CD4-positive, alpha-beta T cell treated with Interleukin-2 at 100 ng/mL for 4 hours (primary cell): ENCODE data around the gene ARHGAP15.

Experiments
- DNase-seq: peaks from one replicate; pipeline ENCODE4 v3.0.0-alpha.2; 2020; ENCODE audit warnings: low spot score

Gene ARHGAP15

DNA sequence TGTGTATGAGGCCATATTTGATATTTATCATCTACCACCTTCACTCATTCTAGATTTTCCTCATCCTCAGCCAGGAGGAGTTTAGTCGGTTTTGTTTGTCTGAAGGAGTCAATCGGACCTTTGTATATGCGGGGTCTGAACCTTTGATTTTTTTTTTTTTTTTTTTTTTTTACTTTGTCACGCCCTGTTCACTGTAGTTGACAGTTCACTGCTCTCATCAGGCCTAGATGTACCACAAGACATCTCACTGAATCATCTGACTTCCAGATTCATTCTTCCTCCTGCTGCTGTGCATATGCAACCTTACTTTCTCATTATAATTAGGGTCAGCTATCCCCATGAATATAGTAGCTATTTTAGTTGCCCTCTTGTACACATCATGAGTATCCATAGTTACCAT lies 133.2 kb downstream of the ARHGAP15 start:
- DNase-seq: no peak

DNA sequence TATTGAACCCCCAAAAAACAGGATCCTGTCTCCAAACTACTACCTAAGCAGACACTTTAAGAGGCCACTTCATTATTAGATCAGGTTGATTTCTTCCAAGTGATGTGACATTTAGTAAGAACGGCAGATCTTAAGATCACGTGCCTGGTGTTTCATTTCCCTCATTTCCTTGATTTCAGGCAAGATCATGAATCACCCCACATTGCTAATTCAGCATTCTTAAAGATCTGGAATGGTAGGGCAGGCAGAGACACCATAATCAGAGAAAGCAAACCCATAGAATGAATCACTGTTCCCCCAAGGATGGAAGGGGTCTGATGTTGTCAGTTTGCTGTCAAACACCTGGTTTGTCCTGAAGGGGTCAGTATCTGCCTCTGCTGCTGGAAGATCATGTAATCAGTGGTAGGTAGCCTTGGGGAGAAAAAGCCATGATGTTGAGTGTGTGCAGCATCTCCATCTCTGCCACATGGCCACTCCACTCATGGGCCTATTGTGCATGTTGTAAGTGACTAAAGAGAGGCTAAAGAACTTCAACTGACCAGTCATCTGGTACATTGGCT lies 133.9 kb downstream of the ARHGAP15 start:
- DNase-seq: peak; percentile 54

DNA sequence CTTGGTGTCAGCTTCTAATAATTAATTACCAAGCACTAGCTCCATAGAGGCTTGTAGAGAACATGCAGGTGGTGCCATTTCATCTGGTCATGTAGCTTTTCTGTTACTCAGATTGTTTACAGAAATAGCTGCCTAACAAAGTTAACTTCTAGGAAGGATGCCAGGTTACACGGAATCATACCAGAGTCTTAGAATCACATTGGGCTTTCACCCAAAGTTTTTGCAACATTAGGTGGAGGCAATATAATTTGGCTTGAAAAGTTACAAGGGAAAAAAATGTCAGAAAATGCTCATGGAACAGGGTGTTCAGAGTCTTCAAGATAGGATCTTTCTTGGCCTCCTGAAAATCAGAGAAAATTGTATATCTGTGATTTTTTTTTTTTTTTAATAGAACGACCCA lies 135.6 kb downstream of the ARHGAP15 start:
- DNase-seq: no peak

DNA sequence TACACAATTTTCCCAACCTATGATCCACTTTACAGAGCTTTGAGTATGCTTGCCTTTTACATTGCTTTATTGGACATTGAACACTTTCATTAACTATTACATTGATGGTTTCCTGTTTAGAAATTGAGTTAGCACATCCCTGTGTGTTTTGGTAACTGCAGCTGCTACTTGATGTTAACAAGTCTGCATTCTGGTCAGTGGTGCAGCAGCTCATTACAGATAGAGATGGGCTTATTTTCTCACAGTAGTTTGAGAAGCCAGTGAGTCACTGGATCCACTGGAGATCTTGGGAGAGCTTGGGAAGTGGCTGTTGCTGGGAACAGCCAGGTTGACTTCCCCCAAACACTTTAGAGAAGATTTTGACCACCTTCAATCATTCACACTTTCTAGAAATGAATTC lies 150.5 kb downstream of the ARHGAP15 start:
- no peak for DNase-seq

DNA sequence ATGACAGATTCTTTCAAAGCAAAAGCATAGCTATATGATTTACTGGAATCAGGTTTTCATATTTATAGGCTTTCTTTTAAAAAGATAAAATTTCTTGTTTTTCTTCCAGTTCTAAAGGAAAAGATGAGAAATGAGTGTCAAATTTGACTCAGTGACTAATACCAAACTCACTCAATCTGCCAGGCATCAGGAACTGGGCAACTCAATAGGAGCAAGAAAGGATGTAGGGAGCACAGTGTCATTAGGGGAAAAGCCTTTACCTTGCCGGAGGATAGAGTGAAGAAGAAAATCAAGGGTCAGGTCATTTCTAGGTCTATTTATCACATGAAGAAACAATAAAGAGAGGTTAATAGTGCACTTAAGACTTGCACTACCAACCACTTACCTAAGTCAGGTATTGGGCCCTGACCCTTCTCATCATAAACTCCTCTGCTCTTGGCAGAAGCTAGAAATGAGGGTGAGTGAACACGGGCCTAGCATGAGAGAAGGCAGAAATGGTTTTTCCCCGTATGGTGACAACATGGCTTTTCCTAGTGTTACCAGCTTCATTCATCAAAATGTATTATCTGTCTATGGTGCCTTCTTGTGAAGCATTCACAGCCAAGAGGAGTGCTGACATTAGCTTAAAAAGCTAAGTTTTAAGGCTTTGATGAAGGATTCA lies 151.0 kb downstream of the ARHGAP15 start:
- DNase-seq: no peak

DNA sequence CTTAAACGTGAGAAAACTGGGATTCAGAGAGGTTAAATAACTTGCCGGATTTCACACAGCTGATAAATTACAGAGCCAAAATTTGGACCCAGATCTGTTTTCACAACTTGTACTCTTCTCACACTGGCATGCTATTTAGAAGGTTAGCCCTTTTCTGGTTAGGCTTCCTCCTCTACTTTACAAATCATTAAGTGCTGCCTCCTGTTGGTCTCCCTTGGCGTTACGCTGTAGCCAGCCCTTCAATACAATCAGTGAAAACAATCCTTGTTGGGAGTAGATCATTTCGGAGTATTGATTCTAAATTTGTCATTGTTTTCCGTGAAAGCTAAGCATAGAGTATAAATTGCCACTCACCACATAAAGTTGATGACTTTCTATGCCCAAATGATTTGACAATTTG lies 153.5 kb downstream of the ARHGAP15 start:
- peak; percentile 31 for DNase-seq

DNA sequence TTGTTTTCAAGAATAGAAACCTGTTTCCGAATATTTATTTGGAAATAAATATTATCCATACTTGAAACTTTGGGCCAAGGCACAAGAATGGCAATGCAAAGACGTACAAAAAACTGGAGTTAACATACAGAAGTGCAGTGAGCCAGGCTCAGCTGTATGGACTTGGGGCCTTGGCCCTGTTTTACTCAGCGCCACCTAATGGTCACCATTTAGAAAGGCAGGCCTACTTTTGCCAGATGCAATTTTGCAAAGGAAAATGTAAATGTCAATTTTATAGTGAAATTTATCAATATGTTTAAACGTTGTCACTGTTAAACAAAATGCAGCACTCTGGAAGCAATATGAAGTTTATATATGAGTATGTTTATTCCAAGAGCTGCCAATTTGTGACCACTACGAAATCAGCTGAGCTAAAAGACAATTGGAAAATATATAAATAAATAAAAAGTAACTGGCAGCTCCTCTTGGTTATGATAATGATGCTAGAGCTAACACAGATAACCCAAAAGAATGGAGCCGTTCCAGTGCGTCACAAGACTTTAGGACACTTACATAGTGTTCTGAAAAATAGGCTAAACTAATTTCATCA lies 155.0 kb downstream of the ARHGAP15 start:
- peak; percentile 63 for DNase-seq

DNA sequence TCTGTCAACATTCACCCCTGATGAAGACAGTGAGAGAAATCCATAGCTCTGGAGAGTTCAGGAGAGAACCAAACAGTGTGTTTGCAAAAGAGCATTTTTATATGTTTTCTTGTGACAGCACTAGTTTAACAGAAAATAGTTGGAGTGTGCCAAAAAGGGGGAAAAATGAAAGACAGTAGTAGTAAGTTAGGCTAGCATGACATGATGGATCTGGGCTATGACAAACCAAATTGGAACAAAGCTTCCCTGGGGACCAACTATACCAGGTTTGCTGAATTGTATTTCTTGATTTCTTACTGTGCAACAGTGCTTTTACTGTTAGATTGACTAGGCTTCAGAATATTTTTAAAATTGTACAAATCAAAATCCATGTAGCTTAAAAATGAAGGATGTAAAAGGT lies 159.8 kb downstream of the ARHGAP15 start:
- no peak for DNase-seq

DNA sequence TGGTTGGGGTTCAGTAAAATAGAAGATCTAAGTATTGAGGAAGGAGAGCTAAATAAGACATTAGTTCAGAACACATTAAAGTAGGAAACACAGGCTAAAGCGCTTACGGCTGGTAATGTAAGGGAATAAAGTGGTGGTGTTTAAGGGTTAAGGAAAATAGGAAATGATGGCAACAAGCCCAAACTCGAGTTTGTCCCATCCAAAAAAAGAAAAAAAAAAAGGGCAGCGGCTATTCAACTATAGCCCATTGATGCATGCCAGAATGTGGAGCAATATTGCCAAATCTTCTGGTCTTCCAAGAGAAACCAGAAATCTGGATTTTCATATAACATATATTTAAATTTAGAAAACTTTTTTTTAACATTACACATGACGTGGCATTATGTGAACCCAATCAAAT lies 161.0 kb downstream of the ARHGAP15 start:
- DNase-seq: no peak

DNA sequence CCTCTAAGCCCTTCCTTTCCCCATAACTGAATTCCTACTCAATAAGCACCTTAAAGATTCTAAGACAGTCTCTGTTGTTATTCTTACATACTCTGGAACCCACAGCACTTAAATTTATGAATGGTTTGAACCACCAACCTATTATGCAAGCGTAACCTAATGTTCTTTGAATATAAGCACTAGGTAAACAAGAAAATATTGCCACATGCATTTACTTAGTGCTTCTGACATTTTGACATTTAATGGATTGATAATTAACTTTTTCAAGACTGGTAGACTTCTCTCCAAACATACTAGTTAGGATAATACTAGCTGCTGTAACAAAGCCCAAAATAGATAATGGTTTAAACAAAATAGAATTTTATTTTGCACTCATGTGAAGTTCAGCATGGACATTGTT lies 164.8 kb downstream of the ARHGAP15 start:
- DNase-seq: no peak

DNA sequence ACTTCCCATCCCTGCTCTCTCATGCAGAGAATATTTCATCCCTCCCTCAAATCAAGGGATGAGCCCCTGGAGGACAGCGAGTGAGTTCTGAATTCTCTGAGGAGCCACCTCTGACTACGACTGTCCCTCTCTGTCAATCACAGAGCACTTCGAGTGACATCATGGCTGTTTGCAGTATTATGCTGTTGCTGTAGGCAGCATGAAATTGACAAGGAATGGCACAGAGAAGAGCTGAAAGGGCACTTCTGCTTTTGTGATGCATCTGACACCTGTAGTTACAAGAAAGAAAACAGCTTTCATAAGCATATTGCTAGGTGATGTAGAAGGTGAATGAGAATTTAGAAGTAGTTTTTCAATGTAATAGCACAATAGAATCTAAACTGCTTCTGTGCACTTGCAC lies 166.9 kb downstream of the ARHGAP15 start:
- DNase-seq: no peak

DNA sequence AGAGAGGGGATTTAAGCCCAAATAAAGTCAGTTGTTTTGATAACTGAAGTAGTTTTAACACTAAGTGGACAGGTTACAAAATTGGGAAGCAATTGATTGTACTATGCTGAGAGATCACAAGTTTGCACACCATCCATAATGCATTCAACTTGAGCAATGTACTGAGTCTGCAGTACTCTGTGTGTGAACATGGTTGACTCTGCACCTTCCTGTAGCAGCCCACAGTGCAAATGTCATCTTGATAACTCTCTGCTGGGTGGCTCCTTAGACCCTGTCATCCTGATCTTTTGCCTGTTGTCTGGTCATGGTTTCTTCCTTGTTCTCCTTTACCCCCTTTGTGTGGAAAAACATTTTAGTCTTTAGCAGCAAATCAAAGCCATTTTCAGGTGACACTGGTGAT lies 168.0 kb downstream of the ARHGAP15 start:
- no peak for DNase-seq

DNA sequence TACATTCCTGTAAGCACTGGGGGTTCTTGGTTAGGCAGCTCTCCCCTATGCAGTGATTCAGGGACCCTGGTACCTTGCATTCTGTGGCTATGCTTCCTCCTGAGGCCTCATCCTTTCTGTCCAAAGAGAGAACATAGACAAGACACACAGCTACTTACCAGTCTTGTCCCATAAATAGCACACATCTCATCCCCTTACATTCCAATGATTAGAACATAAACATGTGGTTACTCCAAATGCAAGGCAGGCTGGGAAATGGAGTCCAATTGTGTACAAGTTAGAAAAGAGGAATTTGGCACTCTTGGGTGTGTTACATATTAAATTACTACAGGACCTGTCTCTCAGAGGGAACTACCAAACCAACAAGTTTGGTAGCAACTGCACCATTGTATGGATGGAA lies 171.3 kb downstream of the ARHGAP15 start:
- DNase-seq: no peak

DNA sequence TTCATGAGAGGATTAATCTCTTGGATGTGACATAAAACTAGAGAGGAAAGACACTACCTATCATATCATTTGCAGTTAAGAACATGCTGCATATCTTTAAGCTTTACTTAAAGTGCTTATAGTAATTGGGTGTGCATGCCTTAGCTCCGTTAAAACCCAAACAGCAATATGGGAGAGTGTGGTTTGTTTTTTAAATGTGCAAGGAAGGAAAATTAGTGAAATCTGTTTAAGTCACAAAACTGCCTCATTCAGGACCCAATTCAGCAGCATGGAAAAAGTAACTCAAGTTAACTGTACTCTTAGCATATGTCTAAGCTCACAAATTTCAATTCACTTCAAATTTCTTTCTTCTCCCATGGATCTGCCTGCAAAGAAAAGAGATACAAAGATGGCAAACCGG lies 182.2 kb downstream of the ARHGAP15 start:
- DNase-seq: no peak

DNA sequence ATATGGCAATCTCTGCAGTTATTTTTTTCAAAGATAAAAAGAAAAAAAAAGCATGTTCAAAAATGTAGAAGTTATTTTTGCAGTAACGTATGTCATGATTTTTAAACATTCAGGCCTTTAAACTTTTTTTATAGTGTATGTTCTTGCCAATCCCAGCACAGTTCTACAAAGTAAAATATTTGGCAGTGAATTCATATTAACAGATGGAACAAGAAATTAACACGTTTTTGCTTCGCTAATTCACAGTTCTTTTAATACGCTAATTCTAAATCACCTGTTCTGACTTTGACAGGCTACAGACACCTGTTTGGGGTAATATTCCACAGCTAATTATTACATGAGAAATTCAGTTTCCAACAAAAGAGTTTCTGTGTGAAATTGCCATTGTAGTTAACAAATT lies 183.2 kb downstream of the ARHGAP15 start:
- DNase-seq: no peak

DNA sequence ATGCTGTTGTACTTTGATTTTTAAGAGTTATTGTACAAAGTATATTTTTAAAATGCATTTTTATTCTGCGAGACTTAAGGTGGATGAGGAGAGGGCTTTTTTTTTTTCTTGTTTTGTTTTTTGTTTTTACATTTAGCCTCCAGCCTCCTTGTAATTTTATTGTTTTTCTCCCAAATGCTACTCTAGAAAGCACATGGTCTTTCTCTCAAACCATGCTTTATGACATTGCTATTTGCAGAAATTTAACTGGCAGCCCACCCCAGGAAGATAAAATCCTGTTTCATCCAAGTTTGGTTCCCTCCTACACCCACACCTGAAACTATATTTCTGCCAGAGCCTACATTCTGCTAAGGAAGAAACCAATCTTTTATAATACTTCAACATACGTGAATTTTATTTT lies 184.6 kb downstream of the ARHGAP15 start:
- no peak for DNase-seq

DNA sequence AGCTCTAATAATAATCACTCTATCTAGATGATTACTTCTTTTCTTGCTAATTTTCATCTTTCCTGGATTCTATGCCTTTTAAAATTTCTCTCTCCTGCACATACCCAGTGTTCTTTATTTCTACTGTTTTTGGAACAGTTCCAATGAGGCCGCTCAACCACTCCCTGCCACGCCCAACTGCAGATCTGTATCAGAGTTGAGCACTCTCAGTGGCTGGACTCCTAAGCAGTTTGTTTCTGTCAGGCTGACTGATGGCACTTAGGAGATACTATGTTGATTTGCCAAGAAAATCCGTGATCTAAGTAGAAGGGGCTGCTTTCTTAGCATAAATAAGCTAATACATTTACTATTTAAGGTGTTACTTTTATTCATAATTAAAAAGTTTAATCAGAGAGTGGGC lies 192.8 kb downstream of the ARHGAP15 start:
- peak; percentile 23 for DNase-seq

DNA sequence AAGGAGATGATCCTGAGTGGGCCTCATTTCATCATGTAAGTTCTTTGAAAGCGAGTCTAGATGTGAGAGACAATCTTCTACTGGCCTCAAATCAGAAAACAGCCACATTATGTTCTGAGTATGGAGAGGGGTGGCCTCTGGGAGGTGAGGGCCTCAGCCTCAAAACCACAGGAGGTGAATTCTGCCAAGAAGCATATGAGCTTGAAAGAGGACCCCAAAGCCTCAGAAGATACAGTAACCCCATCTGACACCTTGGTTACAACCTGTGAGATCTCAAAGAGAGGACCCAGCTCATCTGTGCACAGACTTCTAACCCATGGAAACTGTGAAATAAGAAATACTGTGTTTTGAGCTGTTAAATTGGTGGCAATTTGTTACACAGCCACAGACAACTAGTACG lies 200.1 kb downstream of the ARHGAP15 start:
- peak; percentile 6 for DNase-seq

DNA sequence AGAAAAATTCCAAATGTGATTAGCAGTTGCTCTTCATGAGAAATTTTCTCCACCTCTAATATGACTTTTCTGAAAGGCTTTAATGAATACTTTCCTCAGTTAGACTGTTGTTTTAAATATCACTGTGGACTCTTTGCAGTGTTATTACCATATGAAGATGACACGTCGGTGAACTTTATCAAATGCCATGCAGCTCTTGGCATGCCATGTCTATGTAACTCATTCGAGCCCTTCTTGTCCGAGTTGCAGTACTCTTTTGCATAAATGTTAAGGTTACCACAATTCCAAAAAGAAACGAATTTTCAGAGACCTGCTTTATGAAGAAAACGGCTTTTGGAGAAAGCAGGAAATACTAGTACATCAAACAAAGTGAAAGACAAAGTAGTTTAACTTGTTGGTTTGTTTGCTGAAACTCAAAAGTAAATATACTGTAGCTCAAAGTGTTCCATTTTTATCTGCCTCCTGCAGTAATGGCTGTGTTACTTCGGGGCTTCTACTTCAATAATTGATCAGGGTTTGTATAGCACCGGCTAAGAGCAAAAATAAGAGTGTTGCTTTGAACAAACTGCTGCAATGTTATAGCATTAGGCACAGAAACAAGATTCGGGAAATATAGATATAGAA lies 204.1 kb downstream of the ARHGAP15 start:
- no peak for DNase-seq

DNA sequence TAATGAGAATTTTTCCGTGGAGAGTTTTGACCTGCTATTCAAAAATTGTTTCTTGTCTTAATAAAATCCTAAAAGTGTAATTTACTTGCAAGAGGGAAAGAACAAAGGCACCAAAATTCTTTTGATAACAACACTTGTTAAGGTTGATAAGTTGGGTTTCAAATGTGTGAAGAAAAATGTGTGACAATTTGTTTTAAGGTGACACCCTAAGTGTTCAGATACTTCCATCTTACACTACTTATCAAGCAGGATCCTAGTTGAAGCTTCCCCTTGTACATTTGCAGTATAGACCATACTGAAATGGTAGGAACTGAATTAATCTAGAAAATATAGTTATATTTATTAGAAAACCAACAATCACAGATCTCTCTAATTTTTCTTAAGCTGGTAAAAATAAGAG lies 204.6 kb downstream of the ARHGAP15 start:
- no peak for DNase-seq

DNA sequence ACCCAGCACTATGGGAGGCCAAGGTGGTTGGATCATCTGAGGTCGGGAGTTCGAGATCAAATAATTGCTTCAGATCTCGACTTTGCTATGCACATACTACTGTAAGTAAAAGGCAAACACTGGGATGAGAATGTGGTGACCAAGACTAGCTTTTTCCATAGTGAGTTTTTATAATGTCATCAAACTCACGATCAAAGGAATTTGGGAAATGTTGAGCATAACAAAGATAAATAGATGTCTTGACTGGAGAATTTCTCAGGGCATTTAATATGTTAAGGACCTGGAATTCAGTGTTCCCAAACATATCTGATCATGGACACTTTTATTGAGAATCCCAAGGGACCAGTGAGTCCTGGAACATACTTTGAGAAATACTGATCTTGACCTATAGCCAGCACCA lies 205.6 kb downstream of the ARHGAP15 start:
- DNase-seq: no peak

DNA sequence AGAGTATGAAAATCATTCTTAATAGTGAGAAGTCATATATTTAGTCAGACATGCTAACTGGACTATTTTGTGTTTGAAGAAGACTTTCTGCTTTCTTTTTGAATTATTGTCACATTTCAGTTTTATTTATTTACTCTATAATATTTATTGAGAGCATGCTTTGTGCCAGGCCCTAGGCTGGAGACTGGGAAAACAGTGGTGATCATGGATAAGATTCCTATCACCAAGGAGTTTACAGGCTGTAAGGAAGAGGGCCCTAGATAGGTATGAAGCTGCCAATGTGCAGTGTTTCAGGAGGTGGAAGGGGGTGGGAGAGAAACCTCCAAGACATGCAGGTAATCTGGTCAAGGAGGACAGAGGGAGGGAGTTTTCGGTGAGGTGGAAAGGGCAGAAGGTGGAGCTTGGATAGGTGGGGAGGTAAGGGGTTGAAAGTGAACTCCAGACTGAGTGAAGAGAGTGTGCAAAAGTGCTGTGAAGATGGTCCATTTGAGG lies 207.5 kb downstream of the ARHGAP15 start:
- DNase-seq: no peak

DNA sequence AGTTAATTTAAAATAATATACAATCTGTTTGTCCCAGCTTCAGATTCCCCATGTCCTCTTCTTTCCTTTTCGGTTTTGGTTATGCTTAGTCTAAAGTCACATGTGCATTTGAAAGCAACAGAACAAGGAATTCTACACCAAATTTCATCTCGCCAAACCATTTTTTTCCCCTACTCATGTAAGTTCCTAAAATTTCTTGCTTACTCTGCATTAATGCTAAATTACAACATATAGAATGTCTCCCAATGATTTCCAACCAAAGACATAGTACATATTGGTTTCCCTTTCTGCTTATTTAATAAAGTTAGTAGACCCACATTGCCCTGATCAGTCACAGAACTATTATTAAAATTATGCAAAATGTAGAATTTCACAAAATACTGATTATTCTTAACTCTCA lies 212.3 kb downstream of the ARHGAP15 start:
- no peak for DNase-seq
